AG09319 (cell line): Measurements from ENCODE around the gene NCAPG.

Experiments used
- DNase-seq: peaks from one replicate; pipeline ENCODE4 v3.0.0-alpha.2; 2010; ENCODE audit warnings: low read depth; ENCODE audit errors: extremely low read depth
- CTCF ChIP-seq: IDR thresholded peaks from 2 replicates; pipeline ENCODE4 v1.5.1; 2011; ENCODE audit warnings: low read depth, mild to moderate bottlenecking, inconsistent platforms, low read length, moderate library complexity

Gene NCAPG

GRCh38 chr4:17876943-17877342 is 66.2 kb downstream of the NCAPG start:
- DNase-seq: no peak

DNA sequence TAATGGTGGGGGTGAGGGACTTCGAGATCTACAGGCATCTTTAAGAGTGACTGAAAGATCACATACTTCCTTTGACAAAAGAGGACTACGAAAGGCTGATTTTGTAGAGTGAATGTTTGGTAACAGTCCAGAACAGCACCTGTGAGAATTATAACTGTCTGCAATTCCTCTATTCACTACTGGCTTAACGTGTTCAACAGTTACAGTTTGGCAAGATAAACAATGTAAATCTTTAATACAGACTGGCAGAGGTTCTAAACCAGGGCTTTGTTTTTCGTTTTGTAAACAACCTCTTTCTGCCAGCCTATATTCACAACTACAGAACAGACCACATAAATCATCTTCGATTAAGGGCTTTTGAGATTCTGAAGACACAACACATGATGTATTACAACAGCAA is 66.9 kb downstream of the NCAPG start:
- no peak for DNase-seq
- no peak for TF ChIP-seq CTCF

More at GRCh38 chr4:17876943-17877342, 66.2 kb downstream of the NCAPG start:
- no peak for TF ChIP-seq CTCF

GRCh38 chr4:17884063-17884462 is 73.3 kb downstream of the NCAPG start:
- DNase-seq: no peak
- TF ChIP-seq CTCF: no peak

GRCh38 chr4:17884511-17884910 is 73.7 kb downstream of the NCAPG start:
- no peak for DNase-seq
- no peak for TF ChIP-seq CTCF

DNA sequence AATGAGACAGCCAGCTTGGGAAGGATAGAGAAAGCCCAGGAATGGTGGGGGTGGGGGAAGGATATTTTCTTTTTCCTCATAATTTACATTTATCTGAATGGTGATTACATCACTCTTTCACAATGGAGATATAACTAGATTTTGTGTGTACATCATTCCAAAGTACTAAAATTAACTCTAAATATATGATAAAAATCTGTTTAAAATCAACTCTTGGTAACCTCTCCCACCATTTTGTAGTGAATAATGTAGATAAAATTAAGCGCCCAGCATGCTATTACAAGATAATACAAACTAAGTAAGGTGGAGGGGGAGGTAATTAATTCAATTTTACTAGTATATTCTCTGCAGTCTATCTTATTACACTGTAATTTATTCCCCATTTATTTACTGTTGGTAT is 78.9 kb downstream of the NCAPG start:
- DNase-seq: no peak
- TF ChIP-seq CTCF: no peak

- TF ChIP-seq CTCF: no peak
- DNase-seq: no peak
These were observed 83.6 kb downstream of the NCAPG start for GRCh38 chr4:17894421-17894820.
